ENCODE data around the gene SCN7A.
"Not testable (repeated sequence)": the region's sequence is repeated elsewhere in the genome, so short reads cannot be mapped to it uniquely, and the experiment has no call there.

The SCN7A gene

GRCh38 chr2:166436976-166437375 is 57.1 kb downstream of the SCN7A start:
- H3K4me3 Mint-ChIP-seq: no peak overlapping the region
- no peak overlapping the region for H3K27ac Mint-ChIP-seq
- H3K27me3 Mint-ChIP-seq: no peaks in the 10 kb centered on the region
- H3K9me3 Mint-ChIP-seq: peaks cover 2% of the 10 kb centered on the region
- ATAC-seq (ENCODE audit: low read depth) (no peak), DNase-seq (ENCODE audit: low spot score in 2 of 2) (no peak)
- H3K36me3 Mint-ChIP-seq: no peaks in the 10 kb centered on the region
- H3K4me1 Mint-ChIP-seq: no peaks in the 10 kb centered on the region

GRCh38 chr2:166436189-166436588 is 57.9 kb downstream of the SCN7A start:
- H3K4me1 Mint-ChIP-seq: no peaks in the 10 kb centered on the region
- DNase-seq (ENCODE audit: low spot score in 2 of 2) (no peak), ATAC-seq (ENCODE audit: low read depth) (no peak)
- no peak overlapping the region for H3K27ac Mint-ChIP-seq
- peaks cover 2% of the 10 kb centered on the region for H3K9me3 Mint-ChIP-seq
- no peak overlapping the region for H3K4me3 Mint-ChIP-seq
- H3K27me3 Mint-ChIP-seq: no peaks in the 10 kb centered on the region
- H3K36me3 Mint-ChIP-seq: no peaks in the 10 kb centered on the region

GRCh38 chr2:166434491-166434890 is 59.6 kb downstream of the SCN7A start:
- Mint-ChIP-seq H3K27me3 (no peaks in the 10 kb centered on the region), H3K27ac (no peak overlapping the region), H3K9me3 (peaks cover 2% of the 10 kb centered on the region), H3K4me3 (no peak overlapping the region), H3K36me3 (no peaks in the 10 kb centered on the region), H3K4me1 (no peaks in the 10 kb centered on the region)
- DNase-seq (ENCODE audit: low spot score in 2 of 2) (no peak), ATAC-seq (ENCODE audit: low read depth) (no peak)

GRCh38 chr2:166433457-166433856 is 60.6 kb downstream of the SCN7A start:
- DNase-seq (ENCODE audit: low spot score in 2 of 2) (no peak), ATAC-seq (ENCODE audit: low read depth) (no peak)
- Mint-ChIP-seq H3K4me1 (no peaks in the 10 kb centered on the region), H3K9me3 (peaks cover 2% of the 10 kb centered on the region), H3K27ac (no peak overlapping the region), H3K36me3 (no peaks in the 10 kb centered on the region), H3K4me3 (no peak overlapping the region), H3K27me3 (no peaks in the 10 kb centered on the region)

GRCh38 chr2:166432331-166432730 is 61.7 kb downstream of the SCN7A start:
- Mint-ChIP-seq H3K27ac (no peak overlapping the region), H3K4me3 (no peak overlapping the region), H3K27me3 (no peaks in the 10 kb centered on the region), H3K9me3 (no peaks in the 10 kb centered on the region), H3K4me1 (no peaks in the 10 kb centered on the region), H3K36me3 (no peaks in the 10 kb centered on the region)
- ATAC-seq (ENCODE audit: low read depth) (no peak), DNase-seq (ENCODE audit: low spot score in 2 of 2) (no peak)

- Mint-ChIP-seq H3K27ac (no peak overlapping the region), H3K4me1 (no peaks in the 10 kb centered on the region), H3K9me3 (no peaks in the 10 kb centered on the region), H3K36me3 (no peaks in the 10 kb centered on the region), H3K4me3 (no peak overlapping the region), H3K27me3 (no peaks in the 10 kb centered on the region)
- no peak for DNase-seq (ENCODE audit: low spot score in 2 of 2)
- ATAC-seq (ENCODE audit: low read depth): no peak
These were observed 69.2 kb downstream of the SCN7A start for GRCh38 chr2:166424841-166425240.

- Mint-ChIP-seq H3K36me3 (no peaks in the 10 kb centered on the region), H3K27me3 (no peaks in the 10 kb centered on the region), H3K4me1 (no peaks in the 10 kb centered on the region), H3K4me3 (no peak overlapping the region), H3K27ac (no peak overlapping the region), H3K9me3 (peaks cover 1% of the 10 kb centered on the region)
- DNase-seq (ENCODE audit: low spot score in 2 of 2) (no peak), ATAC-seq (ENCODE audit: low read depth) (no peak)
These were observed 74.5 kb downstream of the SCN7A start for GRCh38 chr2:166419616-166419934.

- no peak overlapping the region for H3K4me3 Mint-ChIP-seq
- H3K9me3 Mint-ChIP-seq: peaks cover 1% of the 10 kb centered on the region
- H3K27me3 Mint-ChIP-seq: no peaks in the 10 kb centered on the region
- ATAC-seq (ENCODE audit: low read depth) (no peak), DNase-seq (ENCODE audit: low spot score in 2 of 2) (no peak)
- no peaks in the 10 kb centered on the region for H3K4me1 Mint-ChIP-seq
- no peaks in the 10 kb centered on the region for H3K36me3 Mint-ChIP-seq
- H3K27ac Mint-ChIP-seq: no peak overlapping the region
These were observed 75.0 kb downstream of the SCN7A start for GRCh38 chr2:166418853-166419615.

- Mint-ChIP-seq H3K27me3 (no peaks in the 10 kb centered on the region), H3K4me3 (no peak overlapping the region), H3K36me3 (no peaks in the 10 kb centered on the region), H3K27ac (no peak overlapping the region), H3K4me1 (no peaks in the 10 kb centered on the region), H3K9me3 (peaks cover 1% of the 10 kb centered on the region)
- ATAC-seq (ENCODE audit: low read depth): no peak
- no peak for DNase-seq (ENCODE audit: low spot score in 2 of 2)
These were observed 76.4 kb downstream of the SCN7A start for GRCh38 chr2:166417669-166418068.

GRCh38 chr2:166413255-166413654 is 80.8 kb downstream of the SCN7A start:
- Mint-ChIP-seq H3K36me3 (no peaks in the 10 kb centered on the region), H3K27ac (no peak overlapping the region), H3K9me3 (peaks cover 2% of the 10 kb centered on the region), H3K4me3 (no peak overlapping the region), H3K27me3 (no peaks in the 10 kb centered on the region), H3K4me1 (no peaks in the 10 kb centered on the region)
- no peak for ATAC-seq (ENCODE audit: low read depth)
- DNase-seq (ENCODE audit: low spot score in 2 of 2): no peak

GRCh38 chr2:166411473-166412230 is 82.4 kb downstream of the SCN7A start:
- Mint-ChIP-seq H3K9me3 (peaks cover 2% of the 10 kb centered on the region), H3K36me3 (no peaks in the 10 kb centered on the region), H3K27me3 (no peaks in the 10 kb centered on the region), H3K4me1 (no peaks in the 10 kb centered on the region), H3K4me3 (no peak overlapping the region), H3K27ac (no peak overlapping the region)
- ATAC-seq (ENCODE audit: low read depth) (no peak), DNase-seq (ENCODE audit: low spot score in 2 of 2) (no peak)

- ATAC-seq (ENCODE audit: low read depth) (no peak), DNase-seq (ENCODE audit: low spot score in 2 of 2) (no peak)
These were observed 83.1 kb downstream of the SCN7A start for GRCh38 chr2:166410828-166411472.

GRCh38 chr2:166407746-166408145 is 86.3 kb downstream of the SCN7A start:
- H3K4me3 Mint-ChIP-seq; H3K27me3 Mint-ChIP-seq; H3K9me3 Mint-ChIP-seq; H3K27ac Mint-ChIP-seq; DNase-seq (ENCODE audit: low spot score in 2 of 2); ATAC-seq (ENCODE audit: low read depth); H3K36me3 Mint-ChIP-seq; H3K4me1 Mint-ChIP-seq: not testable (repeated sequence)

More at GRCh38 chr2:166410828-166411472, 83.1 kb downstream of the SCN7A start:
- no peaks in the 10 kb centered on the region for H3K27me3 Mint-ChIP-seq
- no peaks in the 10 kb centered on the region for H3K4me1 Mint-ChIP-seq
- no peaks in the 10 kb centered on the region for H3K36me3 Mint-ChIP-seq
- H3K27ac Mint-ChIP-seq: no peak overlapping the region
- H3K4me3 Mint-ChIP-seq: no peak overlapping the region
- H3K9me3 Mint-ChIP-seq: peaks cover 2% of the 10 kb centered on the region

- no peak for DNase-seq (ENCODE audit: low spot score in 2 of 2)
- no peak for ATAC-seq (ENCODE audit: low read depth)
These were observed 87.7 kb downstream of the SCN7A start for GRCh38 chr2:166406374-166406773.

More at GRCh38 chr2:166406374-166406773, 87.7 kb downstream of the SCN7A start:
- Mint-ChIP-seq H3K4me3 (no peak overlapping the region), H3K27ac (no peak overlapping the region), H3K27me3 (no peaks in the 10 kb centered on the region), H3K9me3 (peaks cover 4% of the 10 kb centered on the region), H3K36me3 (no peaks in the 10 kb centered on the region), H3K4me1 (no peaks in the 10 kb centered on the region)

Measured in memory B cell (primary cell).